Measurements from ENCODE around the gene ERP29.
"Not testable (repeated sequence)": the region's sequence is repeated elsewhere in the genome, so short reads cannot be mapped to it uniquely, and the experiment has no call there.

Gene ERP29

GRCh38 chr12:112001576-112001975, 11.7 kb upstream of the ERP29 start:
- DNase-seq (ENCODE audit: low read depth in 2 of 2), result no peak

- DNase-seq (ENCODE audit: low read depth in 2 of 2), result no peak
These were observed 9.2 kb upstream of the ERP29 start for GRCh38 chr12:112004041-112004440.

GRCh38 chr12:112005419-112006395, 7.5 kb upstream of the ERP29 start:
- DNase-seq (ENCODE audit: low read depth in 2 of 2), result no peak

DNA sequence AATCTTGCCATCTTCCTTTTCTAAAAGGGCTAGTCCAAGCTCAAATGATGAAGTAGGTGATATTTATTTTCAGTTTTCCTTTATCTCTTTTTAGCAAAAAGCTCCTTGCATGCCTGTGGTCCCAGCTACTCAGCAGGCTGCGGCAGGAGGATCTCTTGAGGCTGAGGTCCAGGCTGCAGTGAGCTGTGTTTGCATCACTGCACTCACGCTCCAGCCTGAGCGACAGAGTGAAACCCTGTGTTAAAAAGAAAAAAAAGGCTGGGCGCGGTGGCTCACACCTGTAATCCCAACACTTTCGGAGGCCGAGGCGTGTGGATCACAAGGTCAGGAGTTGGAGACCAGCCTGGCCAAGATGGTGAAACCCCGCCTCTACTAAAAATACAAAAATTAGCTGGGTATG, 5.3 kb upstream of the ERP29 start:
- no peak for DNase-seq (ENCODE audit: low read depth in 2 of 2)

- no peak for DNase-seq (ENCODE audit: low read depth in 2 of 2)
These were observed 4.3 kb upstream of the ERP29 start for GRCh38 chr12:112008918-112009317.

GRCh38 chr12:112009596-112009995, 3.6 kb upstream of the ERP29 start:
- not testable (repeated sequence) for DNase-seq (ENCODE audit: low read depth in 2 of 2)

DNA sequence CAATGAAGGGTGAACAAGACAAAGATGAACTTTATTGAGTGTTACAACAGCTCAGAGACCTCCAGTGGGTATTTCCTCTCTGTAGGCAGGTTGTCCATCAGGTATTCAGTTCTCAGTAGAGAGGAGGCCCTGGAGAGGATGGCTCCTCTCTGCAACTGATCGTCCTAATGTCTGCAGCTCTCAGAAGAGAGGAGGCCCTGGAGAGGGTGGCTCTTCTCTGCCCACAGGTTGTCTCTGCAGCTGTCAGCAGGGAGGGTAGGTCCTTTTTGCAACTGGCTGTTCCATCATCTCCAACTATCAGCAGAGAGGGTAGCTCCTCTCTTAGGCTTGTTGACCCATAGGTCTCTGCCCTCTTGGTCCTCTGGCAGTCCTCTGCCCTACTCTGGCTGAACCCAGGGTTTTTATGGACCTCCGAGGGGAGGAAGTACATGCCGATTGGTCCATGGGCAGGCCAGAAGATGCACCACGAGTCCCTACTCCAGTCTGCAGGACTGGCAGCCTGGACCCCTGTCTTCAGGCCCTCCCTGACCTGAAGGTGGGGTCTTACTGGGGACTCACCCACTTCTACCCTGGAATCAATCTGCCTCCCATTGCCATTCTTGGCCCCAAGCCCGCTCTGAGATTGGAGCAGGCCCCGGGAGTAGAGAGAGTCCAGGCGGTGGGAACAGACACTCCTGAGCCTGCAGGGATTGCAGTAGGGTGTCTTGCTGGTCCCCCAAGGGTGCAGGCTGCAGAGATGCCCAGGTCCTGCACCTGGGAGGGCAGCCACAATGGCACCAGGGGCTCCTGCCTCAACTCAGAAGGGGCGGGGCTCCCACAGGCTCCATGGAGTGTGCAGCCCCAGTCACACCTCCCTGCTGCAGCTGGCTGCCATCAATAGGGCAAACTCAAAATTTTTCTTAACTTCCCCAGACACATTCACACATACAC, 2.5 kb upstream of the ERP29 start:
- no peak for DNase-seq (ENCODE audit: low read depth in 2 of 2)

DNA sequence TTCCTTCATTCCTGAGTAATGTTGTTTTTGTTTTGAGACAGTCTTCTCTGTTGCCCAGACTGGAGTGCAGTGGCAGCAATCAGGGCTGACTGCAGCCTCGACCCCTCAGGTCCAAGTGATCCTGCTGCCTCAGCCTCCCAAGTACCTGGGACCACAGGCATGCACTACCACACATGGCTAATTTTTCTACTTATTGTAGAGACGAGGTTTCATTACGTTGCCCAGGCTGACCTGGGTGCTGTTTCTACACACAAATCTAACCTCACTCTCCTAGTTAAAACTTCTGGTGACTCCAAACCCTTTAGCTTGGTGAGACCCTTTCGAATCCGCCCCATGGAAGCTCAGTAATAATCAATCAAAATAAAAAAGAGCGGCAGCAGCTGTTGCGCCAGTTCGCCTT, 1.5 kb upstream of the ERP29 start:
- DNase-seq (ENCODE audit: low read depth in 2 of 2), result no peak

DNA sequence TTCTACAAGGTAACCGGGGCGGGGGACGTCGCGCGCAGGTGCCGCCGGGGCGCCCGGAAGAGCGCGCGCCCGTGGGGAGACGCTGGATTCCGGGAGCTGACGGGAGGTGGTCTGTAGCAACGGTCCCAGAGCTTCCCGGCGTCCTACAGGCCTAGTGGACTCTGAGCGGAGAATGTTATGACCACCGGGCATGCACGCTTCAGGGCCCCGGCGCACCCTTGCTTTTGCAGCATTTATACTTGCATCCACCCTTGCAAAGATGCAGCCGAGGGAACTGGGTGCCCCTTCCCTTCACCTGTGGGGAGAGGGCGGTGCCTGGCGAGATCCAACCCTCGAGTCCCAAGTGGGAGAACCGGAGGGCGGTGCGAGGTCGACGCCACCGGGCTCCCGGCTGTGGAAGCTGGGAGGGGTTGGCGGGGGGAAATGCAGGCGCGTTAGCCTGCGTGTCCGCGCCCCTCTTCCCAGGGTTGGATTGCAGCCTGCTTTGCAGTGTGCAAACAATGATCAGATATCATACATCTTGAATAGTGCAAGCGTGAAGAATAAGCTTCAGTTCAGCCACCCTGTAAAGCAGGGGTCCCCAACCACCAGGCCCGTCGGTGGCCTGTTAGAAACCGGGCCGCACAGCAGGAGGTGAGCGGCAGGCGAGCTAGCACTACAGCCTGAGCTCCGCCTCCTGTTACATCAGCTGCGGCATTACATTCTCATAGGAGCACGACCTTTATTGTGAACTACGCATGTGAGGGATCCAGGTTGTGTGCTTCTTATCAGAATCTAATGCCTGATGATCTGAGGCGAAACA, 576 bp downstream of the ERP29 start:
- peak; percentile 44 to 56 for DNase-seq (ENCODE audit: low read depth in 2 of 2)

DNA sequence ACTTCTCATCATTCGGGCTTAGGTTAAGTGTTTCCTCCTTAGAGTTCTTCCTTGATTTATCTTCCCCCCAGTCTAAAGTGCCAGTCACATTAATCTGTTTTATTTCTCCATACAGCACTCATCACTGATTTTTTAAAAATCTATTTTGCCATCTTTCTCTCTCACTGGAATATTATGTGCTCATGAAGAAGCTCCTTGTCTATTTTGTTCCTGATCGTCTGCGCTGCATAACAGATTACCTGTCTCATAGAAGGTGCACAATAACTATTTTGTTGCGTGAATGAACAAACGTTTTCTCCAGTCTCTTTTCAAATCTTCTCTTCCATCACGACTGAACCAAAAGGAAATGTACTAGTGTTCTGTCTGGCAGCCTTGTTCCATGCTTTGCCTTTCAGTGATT, 2.7 kb downstream of the ERP29 start:
- no peak for DNase-seq (ENCODE audit: low read depth in 2 of 2)

- DNase-seq (ENCODE audit: low read depth in 2 of 2), result no peak
These were observed 3.8 kb downstream of the ERP29 start for GRCh38 chr12:112017041-112017440.

GRCh38 chr12:112018571-112019237, 5.5 kb downstream of the ERP29 start:
- no peak for DNase-seq (ENCODE audit: low read depth in 2 of 2)

- DNase-seq (ENCODE audit: low read depth in 2 of 2), result no peak
These were observed 7.8 kb downstream of the ERP29 start for GRCh38 chr12:112020947-112021457.

- DNase-seq (ENCODE audit: low read depth in 2 of 2), result no peak
These were observed 9.2 kb downstream of the ERP29 start for GRCh38 chr12:112022241-112023016.

DNA sequence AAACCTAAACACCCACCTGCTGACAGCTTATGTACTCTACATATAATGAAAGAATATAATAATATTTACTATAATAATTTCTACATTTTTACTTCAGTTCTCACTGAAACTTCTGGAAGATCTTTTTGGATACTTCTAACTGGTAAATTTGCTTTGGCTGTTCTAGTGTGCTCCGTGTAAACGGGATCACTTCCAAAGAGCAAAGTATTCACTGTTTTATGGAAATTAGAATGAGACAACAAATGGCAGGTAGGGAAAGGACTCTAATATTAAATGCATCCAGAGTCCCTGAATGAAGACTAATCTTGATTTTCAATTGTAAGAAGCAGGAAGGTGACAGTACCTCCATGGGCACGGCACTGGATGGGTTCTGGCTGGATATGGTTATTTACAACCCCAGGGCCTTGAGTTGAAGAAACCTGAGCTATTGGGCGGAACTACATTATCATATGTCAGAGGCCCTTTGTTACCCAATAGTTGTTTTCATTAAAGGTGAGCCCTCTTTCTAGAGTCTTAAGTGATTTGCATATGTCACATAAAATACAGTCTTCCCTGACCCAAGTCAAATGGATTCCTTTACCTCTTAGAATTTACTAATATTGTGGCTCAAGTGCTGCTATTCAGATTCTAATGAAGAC, 10.7 kb downstream of the ERP29 start:
- no peak for DNase-seq (ENCODE audit: low read depth in 2 of 2)

DNA sequence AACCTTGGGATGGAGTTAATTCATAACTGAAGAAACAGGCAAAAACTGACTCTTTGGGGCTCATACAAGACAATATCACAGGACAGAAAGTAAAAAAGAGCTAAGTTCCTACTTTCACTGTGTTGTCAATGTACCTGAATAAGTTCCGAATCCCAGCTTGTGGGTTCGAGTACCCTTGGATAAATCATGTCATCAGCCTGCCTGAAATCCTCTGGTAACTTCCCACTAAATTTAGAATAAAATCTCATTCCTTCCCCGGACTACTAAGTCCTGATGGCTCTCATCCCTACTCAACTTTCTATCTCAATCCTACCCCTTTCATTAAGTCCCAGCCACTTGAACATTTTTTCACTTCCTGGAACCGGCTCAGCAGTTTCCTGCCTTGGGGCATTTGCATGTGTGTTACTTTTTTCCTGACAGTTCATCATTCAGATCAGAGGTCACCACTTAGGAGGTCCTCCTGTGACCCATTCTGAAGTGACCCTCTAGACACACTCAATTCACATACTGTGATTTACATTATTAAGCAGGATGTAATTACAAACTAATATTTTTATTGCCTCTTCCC, 12.7 kb downstream of the ERP29 start:
- no peak for DNase-seq (ENCODE audit: low read depth in 2 of 2)

DNA sequence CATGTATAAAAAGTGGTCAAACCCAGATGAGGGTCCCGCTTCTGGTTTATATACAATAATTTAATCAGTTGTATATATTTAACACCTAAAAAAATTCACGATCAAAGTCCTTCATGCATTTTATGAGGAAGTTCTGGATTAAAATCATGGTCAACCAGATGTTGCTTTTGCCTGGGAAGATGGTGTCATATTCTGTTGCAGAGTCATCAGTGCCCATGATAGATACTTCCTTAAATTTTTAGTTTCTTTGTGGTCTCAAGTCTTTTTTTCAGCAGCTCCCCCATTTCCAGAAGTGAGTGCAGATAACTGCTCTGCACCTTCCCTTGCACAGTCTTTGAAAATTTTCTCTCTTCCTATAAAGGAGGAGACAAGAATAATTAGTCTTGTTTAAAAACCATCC, 16.1 kb downstream of the ERP29 start:
- no peak for DNase-seq (ENCODE audit: low read depth in 2 of 2)

DNA sequence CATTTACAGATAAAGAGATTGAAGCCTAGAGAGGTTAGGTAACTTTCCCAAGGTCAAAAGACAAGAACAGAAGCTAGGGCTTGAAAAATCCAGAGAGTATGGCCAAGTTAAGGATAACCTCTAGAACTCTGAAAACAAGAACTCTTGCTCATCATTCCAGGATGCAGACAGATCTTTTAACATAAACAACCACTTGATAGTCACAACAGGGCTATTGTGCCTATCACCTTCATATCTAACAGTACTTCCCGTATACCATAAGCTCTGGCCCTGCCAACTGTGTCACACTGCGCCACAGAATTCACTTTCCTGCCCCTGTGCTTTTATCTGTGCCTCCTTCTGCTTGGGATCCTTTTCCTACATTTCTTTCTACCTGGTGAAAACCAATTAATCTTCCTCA, 18.2 kb downstream of the ERP29 start:
- no peak for DNase-seq (ENCODE audit: low read depth in 2 of 2)

DNA sequence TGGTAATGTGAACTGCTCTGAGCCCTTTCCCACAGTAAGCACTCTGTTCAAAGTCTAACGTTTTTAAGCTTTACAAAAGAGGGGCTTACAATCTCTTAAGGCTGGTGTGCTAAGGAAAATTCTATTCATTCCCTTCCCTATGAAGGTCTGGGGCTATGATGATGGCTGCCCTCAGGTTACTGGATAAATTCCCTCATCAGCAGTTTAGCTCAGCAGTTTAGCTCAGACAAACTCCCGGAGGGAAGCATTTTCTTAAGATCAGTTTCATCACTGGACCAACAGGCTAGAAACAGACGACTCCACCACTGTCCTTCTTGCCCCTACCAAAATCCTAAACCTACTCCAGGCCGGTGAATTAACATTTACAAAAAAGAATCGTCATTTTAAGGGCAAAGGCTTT, 19.1 kb downstream of the ERP29 start:
- DNase-seq (ENCODE audit: low read depth in 2 of 2), result no peak

Data from stimulated activated CD8-positive, alpha-beta memory T cell treated with anti-CD3 and anti-CD28 coated beads, Interleukin-2, amount 100 ng/mL, for 48 hours (primary cell).